Erythroblast (primary cell): ENCODE results near the gene SH3RF2.

Experiments
- GATA1 ChIP-seq: IDR thresholded peaks from 2 replicates; pipeline ENCODE4 v1.6.1; 2011; ENCODE audit warnings: low read depth, mild to moderate bottlenecking, control low read depth, low read length, moderate library complexity
- POLR2A ChIP-seq: IDR thresholded peaks from 2 replicates; pipeline ENCODE4 v1.6.1; 2011; ENCODE audit warnings: mild to moderate bottlenecking, low read length

DNA sequence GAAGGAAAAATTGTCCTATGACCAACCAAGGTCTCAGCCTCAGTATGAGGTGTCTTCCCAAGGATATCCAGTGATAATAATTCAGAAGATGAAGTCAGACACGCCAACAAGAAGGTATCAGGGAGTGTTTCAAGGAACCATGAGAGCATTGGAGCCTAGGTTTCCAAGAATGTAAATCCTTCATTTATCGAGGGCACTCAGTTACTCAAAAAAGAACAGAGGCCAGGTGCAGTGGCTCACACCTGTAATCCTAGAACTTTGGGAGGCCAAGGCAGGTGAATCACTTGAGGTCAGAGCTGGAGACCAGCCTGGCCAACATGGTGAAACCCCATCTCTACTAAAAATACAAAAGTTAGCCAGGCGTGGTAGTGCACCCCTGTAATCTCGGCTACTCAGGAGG is 98.2 kb downstream of the SH3RF2 start:
- TF ChIP-seq POLR2A = no peak
- no peak for TF ChIP-seq GATA1
